Measurements from ENCODE around the gene IL31RA. TPM values are rescaled to one million over a fixed set of nuclear protein-coding genes. Genes with fewer than 3 reads are reported as not detected.

IL31RA gene
- total and polyA plus RNA-seq, 2 of the 13 experiments (the other 11 are each of a cell fraction or from before 2014, with no cell fraction given): not detected

DNA sequence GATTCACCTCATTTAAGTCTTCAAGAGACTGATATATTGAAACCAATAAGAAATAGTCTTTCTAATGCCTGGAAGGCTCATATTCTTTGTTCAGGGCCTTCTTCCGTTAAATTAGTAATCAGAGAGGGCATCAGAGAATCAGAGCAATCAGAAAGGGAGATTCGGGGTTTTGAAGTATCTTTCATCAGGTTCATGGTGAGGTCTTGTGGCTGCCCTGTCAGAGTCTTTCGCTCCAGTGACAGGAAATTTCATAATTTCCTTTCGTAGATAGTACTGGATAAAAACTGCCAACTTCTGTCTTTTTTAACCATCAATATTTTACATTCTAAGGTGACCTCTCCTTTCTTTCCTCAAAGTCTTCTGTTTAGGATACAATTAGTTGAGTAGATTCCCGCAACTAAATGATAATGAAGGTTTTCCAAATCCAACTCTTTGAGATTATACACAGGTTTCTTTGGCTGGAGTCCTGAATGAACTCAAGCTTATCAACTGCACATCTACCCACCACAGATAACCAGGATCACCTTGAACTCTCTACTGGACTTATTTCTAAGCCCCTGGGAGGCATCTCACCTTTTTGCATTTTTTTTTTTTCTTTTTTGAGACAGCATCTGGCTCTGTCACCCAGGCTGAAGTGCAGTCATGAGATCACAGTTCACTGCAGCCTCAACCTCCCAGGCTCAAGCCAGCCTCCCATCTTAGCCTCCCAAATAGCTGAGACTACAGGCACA, 5.5 kb downstream of the IL31RA start:
- H3K4me2 ChIP-seq (ENCODE audit: low read depth, low read length): no peak overlapping the region
- H4K20me1 ChIP-seq (ENCODE audit: insufficient read depth, low read length): no peaks in the 10 kb centered on the region
- no peaks in the 10 kb centered on the region; a peak in 1 of 5 replicates for H3K27me3 ChIP-seq (ENCODE audit: control insufficient read depth in 1 of 2, insufficient read depth in 2 of 2, low read length in 2 of 2)
- H3K36me3 ChIP-seq (replicated peaks in 1 of 2; ENCODE audit: control insufficient read depth in 1 of 2, insufficient read depth in 2 of 2, low read length in 2 of 2): no peaks in the 10 kb centered on the region
- intact Hi-C loops (cut with micrococcal nuclease; ENCODE audit: unreplicated experiment): no loop called here
- no peak for TF ChIP-seq ZNF180 (CRISPR knock-in tag; IDR thresholded peaks at IDR 0.05; ENCODE audit: borderline replicate concordance, low read depth)
- TF ChIP-seq, protein P1, sequence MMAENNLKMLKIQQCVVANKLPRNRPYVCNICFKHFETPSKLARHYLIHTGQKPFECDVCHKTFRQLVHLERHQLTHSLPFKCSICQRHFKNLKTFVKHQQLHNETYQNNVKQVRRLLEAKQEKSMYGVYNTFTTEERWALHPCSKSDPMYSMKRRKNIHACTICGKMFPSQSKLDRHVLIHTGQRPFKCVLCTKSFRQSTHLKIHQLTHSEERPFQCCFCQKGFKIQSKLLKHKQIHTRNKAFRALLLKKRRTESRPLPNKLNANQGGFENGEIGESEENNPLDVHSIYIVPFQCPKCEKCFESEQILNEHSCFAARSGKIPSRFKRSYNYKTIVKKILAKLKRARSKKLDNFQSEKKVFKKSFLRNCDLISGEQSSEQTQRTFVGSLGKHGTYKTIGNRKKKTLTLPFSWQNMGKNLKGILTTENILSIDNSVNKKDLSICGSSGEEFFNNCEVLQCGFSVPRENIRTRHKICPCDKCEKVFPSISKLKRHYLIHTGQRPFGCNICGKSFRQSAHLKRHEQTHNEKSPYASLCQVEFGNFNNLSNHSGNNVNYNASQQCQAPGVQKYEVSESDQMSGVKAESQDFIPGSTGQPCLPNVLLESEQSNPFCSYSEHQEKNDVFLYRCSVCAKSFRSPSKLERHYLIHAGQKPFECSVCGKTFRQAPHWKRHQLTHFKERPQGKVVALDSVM (CRISPR knock-in tag; IDR thresholded peaks at IDR 0.05): peak; percentile 25; the same call in 1 of the 2 replicates
- TF ChIP-seq ZKSCAN1 (IDR thresholded peaks at IDR 0.05; ENCODE audit: low read length): no peak
- no peaks in the 10 kb centered on the region for H3K9me3 ChIP-seq (ENCODE audit: low read length)
- ChIA-PET POLR2A (no interaction called here), CTCF (ENCODE audit: low intra/inter-chr PET ratio, low total read pairs) (no interaction called here)
- no peaks in the 10 kb centered on the region for H3K79me2 ChIP-seq (ENCODE audit: insufficient read depth, low read length)
- no peak for FAIRE-seq
- H2AFZ ChIP-seq (ENCODE audit: low read length): no peak overlapping the region
- no peak for ATAC-seq
- H3K4me3 ChIP-seq (replicated peaks in 1 of 3; ENCODE audit: insufficient read depth in 1 of 3, low read depth in 2 of 3, low read length in 3 of 3): no peak overlapping the region
- in situ Hi-C loops (cut with HindIII; ENCODE audit: extremely low pct_ligation_motif_present, low pct_unique_long_range_greater_than_20kb): no loop called here
- H3K4me1 ChIP-seq (ENCODE audit: insufficient read depth, low read length): no peaks in the 10 kb centered on the region
- H3K9ac ChIP-seq (ENCODE audit: insufficient read depth, low read depth, low read length): no peak overlapping the region
- DNase-seq (ENCODE audit: low spot score): no peak
- H3K27ac ChIP-seq (ENCODE audit: extremely low read length, insufficient read depth, low read length): no peak overlapping the region
- 58% methylated on average over 5 of the region's 5 CpGs for WGBS (ENCODE audit: low lambda C conversion rate)
- no TSS peak for BruUV-seq (replicated peaks)

DNA sequence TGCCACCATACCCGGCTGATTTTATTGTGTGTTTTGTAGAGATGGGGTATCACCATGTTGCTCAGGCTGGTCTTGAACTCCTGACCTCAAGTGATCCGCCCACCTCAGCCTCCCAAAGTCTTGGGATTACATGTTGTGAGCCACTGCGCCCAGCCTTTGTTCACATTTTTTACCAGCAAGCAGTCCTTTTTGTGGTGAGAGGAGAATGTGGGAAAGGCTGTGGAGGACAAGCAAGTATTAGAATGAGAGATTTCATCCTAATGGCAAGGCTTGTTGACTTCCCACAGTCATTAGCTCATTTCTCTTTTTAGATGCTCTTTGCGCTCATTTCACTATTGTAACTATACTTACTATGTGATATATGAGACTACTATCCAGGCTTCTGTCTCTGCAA, 6.1 kb downstream of the IL31RA start:
- Histone ChIP-seq H2AFZ (ENCODE audit: low read length) (no peak overlapping the region), H3K27ac (ENCODE audit: extremely low read length, insufficient read depth, low read length) (no peak overlapping the region), H3K27me3 (ENCODE audit: control insufficient read depth in 1 of 2, insufficient read depth in 2 of 2, low read length in 2 of 2) (no peaks in the 10 kb centered on the region; a peak in 1 of 5 replicates), H3K9ac (ENCODE audit: insufficient read depth, low read depth, low read length) (no peak overlapping the region), H3K4me1 (ENCODE audit: insufficient read depth, low read length) (no peaks in the 10 kb centered on the region), H3K4me3 (replicated peaks in 1 of 3; ENCODE audit: insufficient read depth in 1 of 3, low read depth in 2 of 3, low read length in 3 of 3) (no peak overlapping the region), H3K9me3 (ENCODE audit: low read length) (no peaks in the 10 kb centered on the region), H3K36me3 (replicated peaks in 1 of 2; ENCODE audit: control insufficient read depth in 1 of 2, insufficient read depth in 2 of 2, low read length in 2 of 2) (no peaks in the 10 kb centered on the region), H3K4me2 (ENCODE audit: low read depth, low read length) (no peak overlapping the region), H3K79me2 (ENCODE audit: insufficient read depth, low read length) (no peaks in the 10 kb centered on the region), H4K20me1 (ENCODE audit: insufficient read depth, low read length) (no peaks in the 10 kb centered on the region)
- FAIRE-seq (no peak), ATAC-seq (no peak), DNase-seq (ENCODE audit: low spot score) (no peak)
- ChIA-PET CTCF (ENCODE audit: low intra/inter-chr PET ratio, low total read pairs) (no interaction called here), POLR2A (no interaction called here)
- BruUV-seq (replicated peaks): no TSS peak
- in situ Hi-C loops (cut with HindIII; ENCODE audit: extremely low pct_ligation_motif_present, low pct_unique_long_range_greater_than_20kb): no loop called here
- intact Hi-C loops (cut with micrococcal nuclease; ENCODE audit: unreplicated experiment): no loop called here
- 55% methylated on average over 4 of the region's 4 CpGs for WGBS (ENCODE audit: low lambda C conversion rate)
- TF ChIP-seq ZFP62 (CRISPR knock-in tag; IDR thresholded peaks at IDR 0.05) (no peak), ZNF713 (CRISPR knock-in tag; IDR thresholded peaks at IDR 0.05) (no peak), REL (CRISPR knock-in tag; conservative IDR thresholded peaks at IDR 0.05) (no peak), ZNF720 (CRISPR knock-in tag; IDR thresholded peaks at IDR 0.05) (no peak)
- TF ChIP-seq, protein P2, sequence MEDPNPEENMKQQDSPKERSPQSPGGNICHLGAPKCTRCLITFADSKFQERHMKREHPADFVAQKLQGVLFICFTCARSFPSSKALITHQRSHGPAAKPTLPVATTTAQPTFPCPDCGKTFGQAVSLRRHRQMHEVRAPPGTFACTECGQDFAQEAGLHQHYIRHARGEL (CRISPR knock-in tag; IDR thresholded peaks at IDR 0.05): no peak
- TF ChIP-seq, protein P3, sequence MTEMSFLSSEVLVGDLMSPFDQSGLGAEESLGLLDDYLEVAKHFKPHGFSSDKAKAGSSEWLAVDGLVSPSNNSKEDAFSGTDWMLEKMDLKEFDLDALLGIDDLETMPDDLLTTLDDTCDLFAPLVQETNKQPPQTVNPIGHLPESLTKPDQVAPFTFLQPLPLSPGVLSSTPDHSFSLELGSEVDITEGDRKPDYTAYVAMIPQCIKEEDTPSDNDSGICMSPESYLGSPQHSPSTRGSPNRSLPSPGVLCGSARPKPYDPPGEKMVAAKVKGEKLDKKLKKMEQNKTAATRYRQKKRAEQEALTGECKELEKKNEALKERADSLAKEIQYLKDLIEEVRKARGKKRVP (CRISPR knock-in tag; IDR thresholded peaks at IDR 0.05): no peak
- TF ChIP-seq, protein P4, sequence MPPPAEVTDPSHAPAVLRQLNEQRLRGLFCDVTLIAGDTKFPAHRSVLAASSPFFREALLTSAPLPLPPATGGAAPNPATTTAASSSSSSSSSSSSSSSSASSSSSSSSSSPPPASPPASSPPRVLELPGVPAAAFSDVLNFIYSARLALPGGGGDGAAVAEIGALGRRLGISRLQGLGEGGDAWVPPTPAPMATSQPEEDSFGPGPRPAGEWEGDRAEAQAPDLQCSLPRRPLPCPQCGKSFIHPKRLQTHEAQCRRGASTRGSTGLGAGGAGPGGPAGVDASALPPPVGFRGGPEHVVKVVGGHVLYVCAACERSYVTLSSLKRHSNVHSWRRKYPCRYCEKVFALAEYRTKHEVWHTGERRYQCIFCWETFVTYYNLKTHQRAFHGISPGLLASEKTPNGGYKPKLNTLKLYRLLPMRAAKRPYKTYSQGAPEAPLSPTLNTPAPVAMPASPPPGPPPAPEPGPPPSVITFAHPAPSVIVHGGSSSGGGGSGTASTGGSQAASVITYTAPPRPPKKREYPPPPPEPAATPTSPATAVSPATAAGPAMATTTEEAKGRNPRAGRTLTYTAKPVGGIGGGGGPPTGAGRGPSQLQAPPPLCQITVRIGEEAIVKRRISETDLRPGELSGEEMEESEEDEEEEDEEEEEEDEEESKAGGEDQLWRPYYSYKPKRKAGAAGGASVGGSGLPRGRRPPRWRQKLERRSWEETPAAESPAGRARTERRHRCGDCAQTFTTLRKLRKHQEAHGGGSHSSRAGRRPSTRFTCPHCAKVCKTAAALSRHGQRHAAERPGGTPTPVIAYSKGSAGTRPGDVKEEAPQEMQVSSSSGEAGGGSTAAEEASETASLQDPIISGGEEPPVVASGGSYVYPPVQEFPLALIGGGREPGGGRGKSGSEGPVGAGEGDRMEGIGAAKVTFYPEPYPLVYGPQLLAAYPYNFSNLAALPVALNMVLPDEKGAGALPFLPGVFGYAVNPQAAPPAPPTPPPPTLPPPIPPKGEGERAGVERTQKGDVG (CRISPR knock-in tag; IDR thresholded peaks at IDR 0.05; ENCODE audit: borderline replicate concordance): no peak

Data from HepG2 (cell line).